ENCODE measurements around the gene MSL1. TPM values are rescaled to one million over a fixed set of nuclear protein-coding genes. Genes with fewer than 3 reads are reported as not detected.

The MSL1 gene
- total and polyA plus RNA-seq, 2 donors = 70.9 to 81.3 TPM

GRCh38 chr17:40176754-40177110 lies 55.0 kb downstream of the MSL1 start:
- peak overlapping the region; percentile 68 for H3K27ac ChIP-seq (ENCODE audit: low read depth)
- no peaks in the 10 kb centered on the region for H3K36me3 ChIP-seq (ENCODE audit: insufficient read depth)
- no peak overlapping the region for H3K4me3 ChIP-seq (ENCODE audit: low read depth, low read length)
- DNase-seq (ENCODE audit: extremely low spot score) = peak; percentile 62
- no peaks in the 10 kb centered on the region for H3K4me1 ChIP-seq (ENCODE audit: insufficient read depth)
- WGBS = 79% methylated on average over 2 of the region's 2 CpGs

- no peaks in the 10 kb centered on the region for H3K36me3 ChIP-seq (ENCODE audit: insufficient read depth)
- under 1% methylated on average over 57 of the region's 57 CpGs for WGBS
- H3K4me3 ChIP-seq (ENCODE audit: low read depth, low read length) = peak within 1 kb of the TSS; percentile 52
- peak within 1 kb of the TSS; percentile 78 for H3K27ac ChIP-seq (ENCODE audit: low read depth)
- no peak for DNase-seq (ENCODE audit: extremely low spot score)
- no peaks in the 10 kb centered on the region for H3K4me1 ChIP-seq (ENCODE audit: insufficient read depth)
These were observed 55.6 kb downstream of the MSL1 start, which contains the start of gene RAPGEFL1 for GRCh38 chr17:40177275-40177874. RAPGEFL1 (plus strand) TSS chr17:40177470; CDS start chr17:40177862, 392 bp downstream.

GRCh38 chr17:40178021-40178601 lies 56.3 kb downstream of the MSL1 start:
- DNase-seq (ENCODE audit: extremely low spot score) = no peak
- Histone ChIP-seq H3K4me3 (ENCODE audit: low read depth, low read length) (peak overlapping the region; percentile 52), H3K27ac (ENCODE audit: low read depth) (peak overlapping the region; percentile 67), H3K4me1 (ENCODE audit: insufficient read depth) (no peaks in the 10 kb centered on the region), H3K36me3 (ENCODE audit: insufficient read depth) (no peaks in the 10 kb centered on the region)
- WGBS = 44% methylated on average over 46 of the region's 46 CpGs

- H3K36me3 ChIP-seq (ENCODE audit: insufficient read depth) = no peaks in the 10 kb centered on the region
- H3K4me1 ChIP-seq (ENCODE audit: insufficient read depth) = no peaks in the 10 kb centered on the region
- 89% methylated on average over 7 of the region's 7 CpGs for WGBS
- peak overlapping the region; percentile 52 for H3K4me3 ChIP-seq (ENCODE audit: low read depth, low read length)
- H3K27ac ChIP-seq (ENCODE audit: low read depth) = peak overlapping the region; percentile 67
- DNase-seq (ENCODE audit: extremely low spot score) = no peak
These were observed 56.9 kb downstream of the MSL1 start for GRCh38 chr17:40178660-40179059.

GRCh38 chr17:40179923-40180659 lies 58.3 kb downstream of the MSL1 start:
- no peak for DNase-seq (ENCODE audit: extremely low spot score)
- Histone ChIP-seq H3K36me3 (ENCODE audit: insufficient read depth) (no peaks in the 10 kb centered on the region), H3K4me1 (ENCODE audit: insufficient read depth) (no peaks in the 10 kb centered on the region), H3K27ac (ENCODE audit: low read depth) (peak overlapping the region; percentile 55), H3K4me3 (ENCODE audit: low read depth, low read length) (no peak overlapping the region)
- 77% methylated on average over 6 of the region's 6 CpGs for WGBS

- H3K4me3 ChIP-seq (ENCODE audit: low read depth, low read length) = no peak overlapping the region
- no peaks in the 10 kb centered on the region for H3K36me3 ChIP-seq (ENCODE audit: insufficient read depth)
- DNase-seq (ENCODE audit: extremely low spot score) = no peak
- no peaks in the 10 kb centered on the region for H3K4me1 ChIP-seq (ENCODE audit: insufficient read depth)
- WGBS = 57% methylated on average over 5 of the region's 5 CpGs
- H3K27ac ChIP-seq (ENCODE audit: low read depth) = peak overlapping the region; percentile 55
These were observed 58.9 kb downstream of the MSL1 start for GRCh38 chr17:40180694-40181093.

GRCh38 chr17:40181205-40181604 lies 59.4 kb downstream of the MSL1 start:
- no peak for DNase-seq (ENCODE audit: extremely low spot score)

GRCh38 chr17:40182606-40183005 lies 60.8 kb downstream of the MSL1 start:
- H3K36me3 ChIP-seq (ENCODE audit: insufficient read depth) = no peaks in the 10 kb centered on the region
- no peak overlapping the region for H3K27ac ChIP-seq (ENCODE audit: low read depth)
- H3K4me3 ChIP-seq (ENCODE audit: low read depth, low read length) = no peak overlapping the region
- DNase-seq (ENCODE audit: extremely low spot score) = no peak
- H3K4me1 ChIP-seq (ENCODE audit: insufficient read depth) = no peaks in the 10 kb centered on the region
- 80% methylated on average over 6 of the region's 6 CpGs for WGBS

More at GRCh38 chr17:40181205-40181604, 59.4 kb downstream of the MSL1 start:
- H3K4me3 ChIP-seq (ENCODE audit: low read depth, low read length) = no peak overlapping the region
- no peaks in the 10 kb centered on the region for H3K4me1 ChIP-seq (ENCODE audit: insufficient read depth)
- 80% methylated on average over 8 of the region's 8 CpGs for WGBS
- H3K36me3 ChIP-seq (ENCODE audit: insufficient read depth) = no peaks in the 10 kb centered on the region
- no peak overlapping the region for H3K27ac ChIP-seq (ENCODE audit: low read depth)

Other genes with a start within 250 kb of the MSL1 start
- gene GSDMB, start 203.3 kb upstream of the MSL1 start, total RNA-seq = 14.2 TPM
- 7.8 TPM for gene GSDMB, start 203.3 kb upstream of the MSL1 start, polyA plus RNA-seq
- gene ORMDL3, start 194.4 kb upstream of the MSL1 start, total RNA-seq = 59.8 TPM
- gene ORMDL3, start 194.4 kb upstream of the MSL1 start, polyA plus RNA-seq = 61.9 TPM
- not detected for gene LRRC3C, start 194.2 kb upstream of the MSL1 start, total RNA-seq
- not detected for gene LRRC3C, start 194.2 kb upstream of the MSL1 start, polyA plus RNA-seq
- gene GSDMA, start 159.0 kb upstream of the MSL1 start, total RNA-seq = 0.21 TPM
- 0.41 TPM for gene GSDMA, start 159.0 kb upstream of the MSL1 start, polyA plus RNA-seq
- gene PSMD3, start 141.2 kb upstream of the MSL1 start, total RNA-seq = 36.0 TPM
- gene PSMD3, start 141.2 kb upstream of the MSL1 start, polyA plus RNA-seq = 80.6 TPM
- not detected for gene CSF3, start 106.5 kb upstream of the MSL1 start, total RNA-seq
- 2.3 TPM for gene CSF3, start 106.5 kb upstream of the MSL1 start, polyA plus RNA-seq
- 45.8 TPM for gene MED24, start 67.6 kb upstream of the MSL1 start, total RNA-seq
- 52.4 TPM for gene MED24, start 67.6 kb upstream of the MSL1 start, polyA plus RNA-seq
- gene THRA, start 59.0 kb upstream of the MSL1 start, total RNA-seq = 35.5 TPM
- 76.3 TPM for gene THRA, start 59.0 kb upstream of the MSL1 start, polyA plus RNA-seq
- gene NR1D1, start 21.4 kb upstream of the MSL1 start, total RNA-seq = 2.0 TPM
- 18.1 TPM for gene NR1D1, start 21.4 kb upstream of the MSL1 start, polyA plus RNA-seq
- gene CASC3, start 18.6 kb downstream of the MSL1 start, total RNA-seq = 45.4 TPM
- 64.2 TPM for gene CASC3, start 18.6 kb downstream of the MSL1 start, polyA plus RNA-seq
- 8.0 TPM for gene RAPGEFL1, start 55.5 kb downstream of the MSL1 start, total RNA-seq
- gene RAPGEFL1, start 55.5 kb downstream of the MSL1 start, polyA plus RNA-seq = 10.9 TPM
- 10.4 TPM for gene WIPF2, start 97.3 kb downstream of the MSL1 start, total RNA-seq
- gene WIPF2, start 97.3 kb downstream of the MSL1 start, polyA plus RNA-seq = 12.0 TPM
- gene CDC6, start 165.9 kb downstream of the MSL1 start, total RNA-seq = 7.9 TPM
- 0.71 TPM for gene CDC6, start 165.9 kb downstream of the MSL1 start, polyA plus RNA-seq
- gene RARA, start 187.2 kb downstream of the MSL1 start, total RNA-seq = 10.6 TPM
- 47.6 TPM for gene RARA, start 187.2 kb downstream of the MSL1 start, polyA plus RNA-seq
- gene GJD3, start 242.8 kb downstream of the MSL1 start, total RNA-seq = not detected
- gene GJD3, start 242.8 kb downstream of the MSL1 start, polyA plus RNA-seq = 1.1 TPM